ENCODE measurements around the gene PTPRE.

The PTPRE gene

GRCh38 chr10:127962205-127962604 lies 55.3 kb downstream of the PTPRE start:
- no peak for DNase-seq

GRCh38 chr10:127963136-127963535 lies 56.2 kb downstream of the PTPRE start:
- DNase-seq: no peak

GRCh38 chr10:127964621-127965020 lies 57.7 kb downstream of the PTPRE start:
- DNase-seq: no peak

GRCh38 chr10:127966875-127967274 lies 60.0 kb downstream of the PTPRE start:
- no peak for DNase-seq

DNA sequence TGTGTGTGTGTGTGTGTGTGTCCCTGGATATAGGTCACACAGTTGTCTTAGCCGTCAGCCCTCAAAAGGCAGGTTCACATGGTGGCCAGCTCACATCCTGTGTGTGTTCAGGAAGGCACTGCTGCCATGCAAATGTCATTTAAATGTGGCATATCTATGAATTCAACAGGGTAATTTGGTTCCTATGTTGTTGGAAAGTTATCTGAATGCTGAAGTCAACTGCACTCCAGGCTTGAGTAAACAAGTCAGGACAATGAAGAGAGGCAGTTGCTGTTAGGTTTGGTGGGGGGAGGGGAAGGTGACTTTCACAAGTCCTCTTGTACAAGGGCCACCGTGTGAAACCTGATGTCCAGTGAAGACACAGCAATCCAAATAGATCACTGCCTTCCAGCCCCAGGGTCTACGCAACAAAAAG lies 61.1 kb downstream of the PTPRE start:
- no peak for DNase-seq

DNA sequence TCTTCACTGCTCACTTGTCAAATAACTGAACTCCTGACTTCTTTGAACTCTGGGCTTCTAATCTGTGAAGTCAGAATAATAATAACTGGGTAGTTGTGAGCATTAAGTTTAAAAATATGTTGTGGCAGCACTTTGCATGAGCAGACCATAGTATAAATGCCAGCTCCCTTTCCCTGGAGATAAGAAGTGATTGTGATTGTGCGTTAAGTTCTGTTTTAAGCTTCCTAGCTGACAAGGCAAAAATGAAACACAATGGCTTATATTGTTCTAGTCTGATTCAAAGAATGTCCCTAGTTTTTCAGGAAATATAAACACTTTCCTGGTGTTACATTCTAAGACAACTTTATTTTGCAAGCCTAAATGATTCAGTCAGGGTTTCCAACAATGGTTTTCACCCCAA lies 61.8 kb downstream of the PTPRE start:
- no peak for DNase-seq

GRCh38 chr10:127971101-127971946 lies 64.4 kb downstream of the PTPRE start:
- DNase-seq: no peak

DNA sequence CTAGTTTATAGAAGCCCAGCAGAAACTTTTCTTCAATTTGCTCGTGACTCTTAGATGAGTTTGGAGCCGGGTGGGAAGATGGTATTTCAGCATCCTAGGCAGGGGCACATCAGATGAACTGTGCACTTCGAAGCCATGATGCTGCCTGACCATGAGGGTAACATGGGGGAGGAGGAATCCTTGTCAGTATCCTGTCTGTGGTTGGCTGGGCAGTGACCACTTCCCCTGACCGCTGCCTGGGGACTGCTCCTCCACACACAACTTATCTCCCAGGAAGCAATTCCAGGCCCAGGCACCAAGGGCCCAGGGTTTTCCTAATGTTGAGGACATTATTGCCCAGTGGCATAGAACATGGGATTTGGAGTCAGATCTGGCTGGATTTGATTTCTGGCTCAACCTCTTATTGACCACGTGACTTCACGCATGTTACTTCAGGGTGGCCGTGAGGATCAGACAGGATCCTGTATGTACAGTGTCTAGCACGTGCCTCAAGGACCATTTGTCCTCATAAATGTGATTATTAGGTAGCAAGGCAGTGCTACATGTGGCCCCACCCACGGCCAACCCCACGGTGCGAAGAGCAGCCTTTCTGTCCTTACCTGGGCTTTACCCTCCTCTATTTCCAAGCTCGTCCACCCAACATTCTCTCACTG lies 65.2 kb downstream of the PTPRE start:
- DNase-seq: no peak

DNA sequence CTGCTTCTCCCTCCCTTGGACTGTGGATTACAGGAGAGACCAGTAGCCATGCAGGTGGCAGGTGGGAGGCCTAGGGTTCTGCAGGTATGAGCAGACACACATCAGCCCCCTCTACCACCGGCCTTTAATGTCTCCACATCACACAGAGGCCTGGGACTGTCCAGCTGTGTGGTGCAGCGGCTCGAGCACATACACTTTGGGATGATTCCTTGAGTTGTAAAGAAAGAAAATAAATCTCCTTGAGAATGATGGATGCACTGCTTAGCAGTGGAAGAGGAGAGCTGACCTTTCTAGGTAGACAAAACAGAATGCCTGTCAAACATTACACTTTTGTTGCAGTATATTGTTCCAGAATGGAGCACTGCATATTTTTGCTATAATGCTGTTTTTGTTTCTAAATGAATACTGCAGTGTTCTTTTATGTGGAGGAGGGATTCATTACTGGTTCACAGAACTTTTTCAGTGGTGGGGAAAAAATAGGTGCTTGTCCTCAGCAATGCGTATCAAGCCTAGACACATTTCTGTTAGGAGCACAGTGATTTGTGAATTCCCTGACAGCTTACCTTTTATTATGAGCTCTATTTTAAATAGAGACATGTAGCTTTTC lies 66.0 kb downstream of the PTPRE start:
- no peak for DNase-seq

- no peak for DNase-seq
Measured at GRCh38 chr10:127973791-127974311, 66.9 kb downstream of the PTPRE start.

DNA sequence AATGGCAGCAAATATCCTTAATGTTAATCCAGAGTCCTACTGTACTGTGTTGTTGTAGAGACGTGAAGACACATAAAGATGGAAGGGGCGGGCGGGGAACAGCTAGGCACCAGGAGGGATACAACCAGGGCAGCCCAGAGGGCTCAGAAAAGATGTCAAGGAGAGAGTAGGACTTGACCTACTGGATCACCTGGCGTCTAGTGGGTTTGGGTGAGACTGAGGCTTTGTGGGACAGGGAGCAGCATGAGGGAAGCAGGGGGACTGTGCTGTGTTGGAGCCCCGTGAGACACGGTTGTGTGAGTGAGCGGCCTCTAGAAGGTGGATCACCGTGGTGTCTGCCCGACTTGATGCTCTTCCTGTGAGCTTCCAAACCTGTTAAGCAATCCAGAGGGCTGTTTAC lies 68.0 kb downstream of the PTPRE start:
- DNase-seq: no peak

DNA sequence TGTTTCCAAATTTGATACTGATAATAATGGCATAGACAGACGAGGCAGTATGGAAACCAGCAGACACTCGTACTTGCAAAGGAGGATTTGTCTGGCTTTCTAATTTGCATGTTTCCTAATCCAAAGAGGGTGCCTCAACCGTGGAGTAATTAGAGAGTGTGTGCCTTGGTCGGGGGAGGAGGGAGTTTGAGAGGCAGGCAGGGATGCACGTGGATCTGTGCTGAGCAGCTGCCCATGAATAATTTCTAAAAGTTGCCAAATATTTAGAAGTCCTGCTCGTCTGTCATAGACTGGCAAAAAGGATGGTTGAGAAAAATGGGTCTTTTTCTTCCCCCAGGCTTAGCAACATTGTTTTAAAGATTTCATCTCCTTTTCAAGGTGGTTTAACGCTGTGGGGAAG lies 69.4 kb downstream of the PTPRE start:
- DNase-seq: no peak

DNA sequence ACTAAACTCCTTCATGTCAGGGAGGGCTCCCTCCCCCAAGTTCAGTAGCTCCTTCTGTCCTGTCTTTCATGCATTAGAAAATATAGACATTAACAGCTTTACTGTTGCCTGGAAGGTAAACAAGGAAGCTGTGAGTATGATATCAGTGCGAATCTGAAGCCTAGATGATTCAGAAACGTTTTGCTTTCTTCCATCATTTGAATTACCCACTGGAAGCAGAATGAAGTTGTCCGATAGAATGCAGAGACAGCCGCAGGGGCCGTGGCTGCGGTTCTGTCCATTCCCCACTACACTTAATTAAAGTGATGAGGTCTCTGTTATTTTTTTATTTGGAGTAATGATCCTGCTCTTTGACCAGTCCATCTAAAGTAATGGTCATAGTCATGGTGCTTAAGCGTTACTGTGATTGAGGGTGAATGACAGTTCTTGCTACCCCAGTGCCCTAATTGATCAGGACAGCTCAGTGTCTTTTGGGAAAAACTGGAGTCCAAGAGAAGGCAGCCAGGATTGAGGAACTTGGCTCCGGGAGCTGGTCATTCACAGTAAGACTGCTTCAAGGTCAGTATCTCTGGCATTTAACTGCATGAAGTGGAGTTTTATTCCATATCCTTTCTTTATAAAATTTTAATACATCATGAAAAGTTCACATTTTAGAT lies 69.9 kb downstream of the PTPRE start:
- DNase-seq: no peak

- no peak for DNase-seq
Measured at GRCh38 chr10:127977357-127978009, 70.6 kb downstream of the PTPRE start.

DNA sequence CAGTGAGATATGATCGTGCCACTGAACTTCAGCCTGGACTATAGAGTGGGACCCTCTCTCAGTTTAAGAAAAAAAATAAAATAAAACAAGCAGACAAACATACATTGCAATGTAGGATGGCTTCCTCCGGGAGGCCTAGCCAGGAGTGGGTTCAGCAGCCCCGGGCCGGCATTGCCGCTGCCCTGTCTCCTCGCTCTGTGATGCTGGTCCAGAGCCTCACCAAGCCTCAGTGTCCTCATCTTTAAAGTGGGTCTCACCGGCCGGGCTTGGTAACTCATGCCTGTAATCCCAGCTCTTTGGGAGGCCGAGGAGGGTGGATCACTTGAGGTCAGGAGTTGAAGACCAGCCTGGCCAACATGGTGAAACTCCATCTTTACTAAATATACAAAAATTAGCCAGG lies 71.6 kb downstream of the PTPRE start:
- no peak for DNase-seq

GRCh38 chr10:127979045-127979444 lies 72.1 kb downstream of the PTPRE start:
- no peak for DNase-seq

GRCh38 chr10:127979566-127979965 lies 72.7 kb downstream of the PTPRE start:
- DNase-seq: no peak

GRCh38 chr10:127980898-127981297 lies 74.0 kb downstream of the PTPRE start:
- DNase-seq: no peak

DNA sequence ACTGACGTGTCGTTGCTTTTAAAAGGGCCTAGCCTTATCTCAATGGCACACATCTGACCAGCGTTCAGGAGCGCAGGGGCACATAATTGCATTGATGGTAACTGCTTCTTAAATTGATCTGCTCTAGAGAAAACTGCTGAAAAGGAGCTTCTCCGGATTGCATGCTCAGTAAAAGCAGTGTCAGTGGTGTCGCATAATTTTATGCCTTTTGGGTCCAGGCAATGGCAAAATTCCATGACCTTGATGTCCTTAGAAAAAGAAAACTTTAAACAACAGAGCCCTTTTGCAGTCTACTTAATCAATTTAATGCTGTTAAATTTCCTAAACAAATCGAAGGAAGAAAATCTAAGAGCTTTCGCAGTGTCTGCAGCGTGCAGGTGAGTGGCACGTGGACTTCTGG lies 75.7 kb downstream of the PTPRE start:
- DNase-seq: no peak

DNA sequence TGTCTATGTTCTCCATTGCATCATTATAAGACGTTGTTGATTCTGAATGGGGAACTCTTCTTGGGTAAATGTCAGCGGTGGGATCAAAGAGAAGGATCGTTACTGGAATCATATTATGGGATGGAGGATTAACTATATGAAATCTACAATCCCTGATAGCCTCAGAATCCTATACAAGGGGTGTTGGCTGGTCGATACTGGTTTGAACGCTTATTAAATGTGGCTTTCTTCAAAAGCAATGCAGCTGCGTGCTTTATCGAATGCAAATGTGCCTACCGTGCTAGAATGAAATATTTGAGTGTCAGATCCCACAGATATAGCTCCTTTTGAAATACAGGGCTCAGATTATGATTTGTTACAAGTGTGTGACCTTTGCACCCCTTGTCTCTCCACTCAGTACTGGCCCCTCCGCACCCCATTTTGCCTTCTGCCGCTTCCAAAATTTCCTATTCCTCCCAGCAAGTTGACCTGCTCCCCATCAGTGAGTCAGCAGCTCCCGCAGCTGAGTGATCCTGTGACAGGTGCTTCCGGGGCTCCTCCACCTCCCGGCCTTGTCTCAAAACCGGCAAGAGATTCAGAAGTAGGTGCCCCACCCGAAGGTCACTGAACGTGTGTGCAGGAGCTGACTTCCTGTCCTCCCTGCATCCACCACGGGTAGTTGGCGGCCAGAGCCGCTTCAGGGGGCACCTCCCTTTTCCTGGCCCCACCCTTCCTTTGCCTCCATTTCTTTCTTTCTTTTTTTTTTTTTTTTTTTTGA lies 76.6 kb downstream of the PTPRE start:
- no peak for DNase-seq

GRCh38 chr10:127984945-127985344 lies 78.0 kb downstream of the PTPRE start:
- DNase-seq: no peak

Data from stimulated activated CD4-positive, alpha-beta T cell treated with anti-CD3 and anti-CD28 coated beads, Interleukin-4, amount 100 ng/mL, for 1 hour (primary cell).